Body of pancreas (tissue), 4 donors: ENCODE data around the gene AVL9. TPM values are rescaled to one million over a fixed set of nuclear protein-coding genes. Genes with fewer than 3 reads are reported as not detected.

Experiments
- ATAC-seq: fragments of 150-250 bp; one replicate; pipeline ENCODE4 v1.9.1; 2016
- DNase-seq, 4 donors: peaks; one replicate each; pipeline ENCODE4 v3.0.0-alpha.2; 2019
- H3K27ac ChIP-seq, 4 donors: fragments of 200-600 bp; sonication (generic); 1 replicate in 3 of 4; 2 replicates in 1 of 4; pipeline versions ENCODE4 v1.5.1 to v1.6.1; 2016 to 2019; ENCODE audit warnings: mild to moderate bottlenecking in 1 of 4, mixed read lengths in 1 of 4, moderate library complexity in 1 of 4
- H3K27me3 ChIP-seq, 2 donors: fragments of 200-600 bp; sonication (generic); one replicate each; pipeline ENCODE4 v1.6.0; 2016; ENCODE audit warnings: mild to moderate bottlenecking in 1 of 2
- H3K36me3 ChIP-seq, 2 donors: fragments of 200-600 bp; sonication (generic); replicated peaks in 1 of 2; 2 replicates each; pipeline ENCODE4 v1.5.1; 2016; ENCODE audit warnings: low read depth in 2 of 2; ENCODE audit not compliant: insufficient read depth in 1 of 2
- H3K4me1 ChIP-seq: fragments of 200-600 bp; sonication (generic); one replicate; pipeline ENCODE4 v1.6.0; 2016
- H3K4me3 ChIP-seq, 2 donors: fragments of 200-600 bp; sonication (generic); 1 replicate in 1 of 2; 2 replicates in 1 of 2; pipeline ENCODE4 v1.5.1; 2016 to 2019
- H3K9me3 ChIP-seq, 3 donors: fragments of 200-600 bp; sonication (generic); 1 replicate in 2 of 3; 2 replicates in 1 of 3; pipeline ENCODE4 v1.5.1; 2016
- CTCF ChIP-seq, 7 experiments: fragments of 450-650 bp in 4 of 7; fragments of 200-600 bp in 3 of 7; sonication (generic) in 3 of 7; IDR thresholded peaks; one replicate each; pipeline ENCODE4 v1.5.1; 2016 to 2019; ENCODE audit warnings: antibody characterized with exemption in 7 of 7
- POLR2A ChIP-seq, 3 donors: fragments of 450-650 bp; IDR thresholded peaks; one replicate each; pipeline ENCODE4 v1.6.1; 2016; ENCODE audit warnings: antibody characterized with exemption in 3 of 3, mild to moderate bottlenecking in 2 of 3
- WGBS, 2 donors: methylation state at CpG; one replicate each; pipeline ENCODE4 v1.1.5; 2017; 5-methylcytosine and 5-hydroxymethylcytosine counted together
- intact Hi-C: fragments of 100-400 bp; cut with DNase I; formaldehyde crosslinking; loops from one replicate; pipeline ENCODE4 v1.15.1; 2023
- total RNA-seq, 2 donors: library from RNA; depleted of rRNA; stranded (reverse); fragments of >200 nt; gene quantifications; one replicate each; pipeline ENCODE4 v1.1.0, GENCODE V29; 2016

The AVL9 gene
- total RNA-seq, 2 donors from 2014 or later, result 15.3 to 19.8 TPM

GRCh38 chr7:32564542-32564941 is 69.3 kb downstream of the AVL9 start:
- Histone ChIP-seq H3K27me3 (no peaks in the 10 kb centered on the region), H3K4me3 (no peak overlapping the region), H3K36me3 (peaks cover 0 to 3% of the 10 kb centered on the region in 2 donors), H3K4me1 (peaks cover 7% of the 10 kb centered on the region), H3K27ac (no peak overlapping the region), H3K9me3 (no peaks in the 10 kb centered on the region)
- intact Hi-C loops, result no loop called here
- ATAC-seq (no peak), DNase-seq (no peak)
- TF ChIP-seq POLR2A (IDR thresholded peaks at IDR 0.05) (no peak), CTCF (IDR thresholded peaks at IDR 0.05) (no peak)
- 56 to 81% methylated on average over 2 to 3 of the region's 3 CpGs for WGBS, 2 donors

GRCh38 chr7:32569388-32570289 is 74.3 kb downstream of the AVL9 start:
- no peak overlapping the region for H3K4me3 ChIP-seq
- H3K27me3 ChIP-seq, result no peaks in the 10 kb centered on the region
- H3K9me3 ChIP-seq, result no peaks in the 10 kb centered on the region
- DNase-seq (no peak), ATAC-seq (peak; percentile 50)
- peaks cover 15% of the 10 kb centered on the region for H3K4me1 ChIP-seq
- intact Hi-C loops, result no loop called here
- peaks cover 0 to 3% of the 10 kb centered on the region in 2 donors for H3K36me3 ChIP-seq
- WGBS, 2 donors, result 69 to 76% methylated on average over 8 of the region's 8 CpGs
- H3K27ac ChIP-seq, result no peak overlapping the region
- TF ChIP-seq POLR2A (IDR thresholded peaks at IDR 0.05), result no peak
- no peak for TF ChIP-seq CTCF (IDR thresholded peaks at IDR 0.05)

GRCh38 chr7:32573110-32573687 is 77.9 kb downstream of the AVL9 start:
- H3K36me3 ChIP-seq, result peaks cover 0 to 3% of the 10 kb centered on the region in 2 donors
- intact Hi-C loops, result no loop called here
- peaks cover 18% of the 10 kb centered on the region for H3K4me1 ChIP-seq
- no peak overlapping the region for H3K4me3 ChIP-seq
- DNase-seq (no peak), ATAC-seq (no peak)
- 95 to 97% methylated on average over 12 of the region's 12 CpGs for WGBS, 2 donors
- no peak overlapping the region for H3K27ac ChIP-seq
- H3K9me3 ChIP-seq, result no peaks in the 10 kb centered on the region
- no peak for TF ChIP-seq POLR2A (IDR thresholded peaks at IDR 0.05)
- TF ChIP-seq CTCF (IDR thresholded peaks at IDR 0.05), result no peak
- H3K27me3 ChIP-seq, result no peaks in the 10 kb centered on the region

GRCh38 chr7:32574626-32575025 is 79.3 kb downstream of the AVL9 start:
- H3K36me3 ChIP-seq, result peaks cover 0 to 3% of the 10 kb centered on the region in 2 donors
- H3K27me3 ChIP-seq, result no peaks in the 10 kb centered on the region
- DNase-seq (no peak), ATAC-seq (no peak)
- no peak overlapping the region for H3K27ac ChIP-seq
- intact Hi-C loops, result no loop called here
- no peaks in the 10 kb centered on the region for H3K9me3 ChIP-seq
- H3K4me1 ChIP-seq, result peaks cover 10% of the 10 kb centered on the region
- no peak overlapping the region for H3K4me3 ChIP-seq
- TF ChIP-seq POLR2A (IDR thresholded peaks at IDR 0.05), result no peak
- TF ChIP-seq CTCF (IDR thresholded peaks at IDR 0.05), result no peak
- WGBS, 2 donors, result 36 to 63% methylated on average over 1 of the region's 1 CpG
